Breast epithelium (tissue), 3 donors: ENCODE data around the gene CCDC27.

Experiments
- POLR2A ChIP-seq: fragments of 450-650 bp; IDR thresholded peaks from one replicate; pipeline ENCODE4 v1.6.1; 2016; ENCODE audit warnings: antibody characterized with exemption, mild to moderate bottlenecking, moderate library complexity
- POLR2AphosphoS5 ChIP-seq, 3 donors: sonication (generic); formaldehyde crosslinking; IDR thresholded peaks; one replicate each; pipeline ENCODE4 v1.6.1; 2017; ENCODE audit warnings: antibody characterized with exemption in 3 of 3
- TF ChIP-seq, protein P1 (sequence below), 3 donors: fragments of 450-650 bp; IDR thresholded peaks; one replicate each; pipeline ENCODE4 v1.5.1; 2016 to 2017; ENCODE audit warnings: antibody characterized with exemption in 3 of 3, mild to moderate bottlenecking in 3 of 3, moderate library complexity in 3 of 3

DNA sequence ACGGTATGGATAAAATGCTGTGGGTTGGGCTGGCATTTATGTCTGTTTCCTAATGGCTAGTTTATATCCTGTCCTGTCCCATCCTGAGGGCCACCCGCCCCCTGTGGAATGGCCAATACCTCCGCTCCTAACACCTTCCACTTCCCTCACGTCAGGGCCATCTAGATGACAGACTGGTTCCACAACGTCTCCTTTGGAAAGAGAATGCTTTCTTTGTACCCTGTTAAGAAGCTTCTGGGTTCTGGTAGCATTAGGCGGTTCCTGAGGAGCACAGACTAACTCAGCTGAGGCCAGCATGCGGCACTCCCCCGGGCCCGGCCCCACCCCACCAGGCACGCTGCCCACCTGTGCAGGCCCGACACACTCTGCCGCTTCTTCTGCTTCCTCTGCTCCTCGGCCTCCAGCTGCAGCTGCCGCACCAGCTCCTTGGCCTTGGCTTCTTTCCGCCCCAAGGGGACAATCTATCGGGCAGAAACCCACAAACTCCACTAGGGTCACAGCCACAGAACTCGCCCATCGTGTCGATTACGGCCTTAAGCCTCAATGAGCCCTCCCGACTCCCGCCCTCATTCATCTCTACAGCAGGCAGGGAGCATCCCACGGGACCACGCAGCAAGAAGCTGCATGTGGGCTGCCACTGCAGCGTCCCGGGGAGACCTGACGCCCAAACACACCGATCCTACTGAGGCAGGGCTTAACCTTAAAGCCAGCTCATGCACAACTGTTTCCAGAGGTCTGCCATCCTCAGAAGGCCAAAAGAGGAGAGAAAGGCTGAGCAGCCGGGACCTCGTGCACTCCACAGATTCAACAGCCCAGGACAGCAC lies 31.6 kb downstream of the CCDC27 start:
- TF ChIP-seq, protein P1, sequence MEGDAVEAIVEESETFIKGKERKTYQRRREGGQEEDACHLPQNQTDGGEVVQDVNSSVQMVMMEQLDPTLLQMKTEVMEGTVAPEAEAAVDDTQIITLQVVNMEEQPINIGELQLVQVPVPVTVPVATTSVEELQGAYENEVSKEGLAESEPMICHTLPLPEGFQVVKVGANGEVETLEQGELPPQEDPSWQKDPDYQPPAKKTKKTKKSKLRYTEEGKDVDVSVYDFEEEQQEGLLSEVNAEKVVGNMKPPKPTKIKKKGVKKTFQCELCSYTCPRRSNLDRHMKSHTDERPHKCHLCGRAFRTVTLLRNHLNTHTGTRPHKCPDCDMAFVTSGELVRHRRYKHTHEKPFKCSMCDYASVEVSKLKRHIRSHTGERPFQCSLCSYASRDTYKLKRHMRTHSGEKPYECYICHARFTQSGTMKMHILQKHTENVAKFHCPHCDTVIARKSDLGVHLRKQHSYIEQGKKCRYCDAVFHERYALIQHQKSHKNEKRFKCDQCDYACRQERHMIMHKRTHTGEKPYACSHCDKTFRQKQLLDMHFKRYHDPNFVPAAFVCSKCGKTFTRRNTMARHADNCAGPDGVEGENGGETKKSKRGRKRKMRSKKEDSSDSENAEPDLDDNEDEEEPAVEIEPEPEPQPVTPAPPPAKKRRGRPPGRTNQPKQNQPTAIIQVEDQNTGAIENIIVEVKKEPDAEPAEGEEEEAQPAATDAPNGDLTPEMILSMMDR (IDR thresholded peaks at IDR 0.05) = no peak
- no peak for TF ChIP-seq POLR2A
- TF ChIP-seq POLR2AphosphoS5 (IDR thresholded peaks at IDR 0.05) = no peak
